ENCODE data around the gene C16orf74.

C16orf74 gene

DNA sequence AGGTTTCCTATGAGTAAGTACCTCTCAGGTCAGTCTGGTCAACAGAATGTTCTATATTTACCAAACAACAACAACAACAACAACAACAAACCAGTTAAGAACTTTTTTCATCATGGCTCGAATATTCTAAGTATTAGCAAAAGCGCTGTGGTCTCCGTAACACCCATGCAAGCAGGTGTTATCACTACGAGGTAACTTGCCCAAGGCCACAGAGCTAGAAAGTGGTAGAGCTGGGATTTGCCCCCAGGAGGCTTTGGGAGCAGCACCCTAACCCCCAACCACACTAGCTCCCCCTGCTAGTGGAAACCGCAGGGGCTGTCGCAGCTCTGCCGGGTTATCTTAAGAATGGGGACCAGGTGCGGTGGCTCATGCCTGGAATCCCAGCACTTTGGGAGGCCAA, 23.9 kb upstream of the C16orf74 start:
- no peak for ATAC-seq

DNA sequence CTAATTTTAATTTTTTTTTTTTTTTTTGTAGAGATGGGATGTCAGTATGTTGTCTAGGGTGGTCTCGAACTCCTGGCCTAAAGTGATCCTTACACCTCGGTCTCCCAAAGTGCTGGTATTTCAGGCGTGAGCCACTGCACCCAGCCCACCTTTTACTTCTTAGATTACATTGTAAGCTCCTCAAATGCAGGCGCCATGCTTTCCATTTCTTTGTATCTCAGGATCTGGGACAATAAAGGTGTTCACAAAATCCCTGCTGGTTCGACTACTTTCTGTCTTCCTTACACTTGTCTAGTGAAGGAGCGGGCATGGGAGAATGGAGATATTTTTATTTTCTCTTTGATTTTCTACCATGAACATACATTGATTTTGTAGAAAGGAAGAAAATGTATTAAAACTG, 23.2 kb upstream of the C16orf74 start:
- no peak for TF ChIP-seq ZC3H10 (CRISPR knock-in tag; IDR thresholded peaks at IDR 0.05)
- TF ChIP-seq RARB (CRISPR knock-in tag; IDR thresholded peaks at IDR 0.05): no peak
- no peak for TF ChIP-seq ESRRG (CRISPR knock-in tag; IDR thresholded peaks at IDR 0.05)
- TF ChIP-seq OSR1 (CRISPR knock-in tag; IDR thresholded peaks at IDR 0.05): no peak
- no peak for TF ChIP-seq ZFP30 (CRISPR knock-in tag; IDR thresholded peaks at IDR 0.05)
- no peak for TF ChIP-seq ZNF70 (CRISPR knock-in tag; IDR thresholded peaks at IDR 0.05)
- TF ChIP-seq ZNF565 (CRISPR knock-in tag; conservative IDR thresholded peaks at IDR 0.05; ENCODE audit: low read depth): no peak
- no peak for TF ChIP-seq ISL1 (CRISPR knock-in tag; IDR thresholded peaks at IDR 0.05)
- TF ChIP-seq, protein P1, sequence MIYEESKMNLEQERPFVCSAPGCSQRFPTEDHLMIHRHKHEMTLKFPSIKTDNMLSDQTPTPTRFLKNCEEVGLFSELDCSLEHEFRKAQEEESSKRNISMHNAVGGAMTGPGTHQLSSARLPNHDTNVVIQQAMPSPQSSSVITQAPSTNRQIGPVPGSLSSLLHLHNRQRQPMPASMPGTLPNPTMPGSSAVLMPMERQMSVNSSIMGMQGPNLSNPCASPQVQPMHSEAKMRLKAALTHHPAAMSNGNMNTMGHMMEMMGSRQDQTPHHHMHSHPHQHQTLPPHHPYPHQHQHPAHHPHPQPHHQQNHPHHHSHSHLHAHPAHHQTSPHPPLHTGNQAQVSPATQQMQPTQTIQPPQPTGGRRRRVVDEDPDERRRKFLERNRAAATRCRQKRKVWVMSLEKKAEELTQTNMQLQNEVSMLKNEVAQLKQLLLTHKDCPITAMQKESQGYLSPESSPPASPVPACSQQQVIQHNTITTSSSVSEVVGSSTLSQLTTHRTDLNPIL (CRISPR knock-in tag; IDR thresholded peaks at IDR 0.05; ENCODE audit: low read depth): no peak
- no peak for TF ChIP-seq PPARA (CRISPR knock-in tag; IDR thresholded peaks at IDR 0.05; ENCODE audit: borderline replicate concordance)
- TF ChIP-seq CSDC2 (CRISPR knock-in tag; IDR thresholded peaks at IDR 0.05): no peak
- no peak for TF ChIP-seq ARNTL (CRISPR knock-in tag; IDR thresholded peaks at IDR 0.05; ENCODE audit: borderline replicate concordance, low read depth)
- ATAC-seq: no peak

More for the DNA sequence above, 23.9 kb upstream of the C16orf74 start:
- TF ChIP-seq ZFP3 (CRISPR knock-in tag; IDR thresholded peaks at IDR 0.05): no peak
- no peak for TF ChIP-seq SNAI2 (CRISPR knock-in tag; IDR thresholded peaks at IDR 0.05)
- no peak for TF ChIP-seq CSRNP3 (CRISPR knock-in tag; IDR thresholded peaks at IDR 0.05)
- TF ChIP-seq BACH2 (CRISPR knock-in tag; IDR thresholded peaks at IDR 0.05; ENCODE audit: borderline replicate concordance): no peak
- TF ChIP-seq GLIS3 (CRISPR knock-in tag; IDR thresholded peaks at IDR 0.05): no peak
- TF ChIP-seq CSDC2 (CRISPR knock-in tag; IDR thresholded peaks at IDR 0.05): no peak
- no peak for TF ChIP-seq ZNF565 (CRISPR knock-in tag; conservative IDR thresholded peaks at IDR 0.05; ENCODE audit: low read depth)
- TF ChIP-seq TCF4 (CRISPR knock-in tag; IDR thresholded peaks at IDR 0.05; ENCODE audit: borderline replicate concordance): no peak
- no peak for TF ChIP-seq ZFP30 (CRISPR knock-in tag; IDR thresholded peaks at IDR 0.05)
- no peak for TF ChIP-seq ESRRG (CRISPR knock-in tag; IDR thresholded peaks at IDR 0.05)
- TF ChIP-seq, protein P2, sequence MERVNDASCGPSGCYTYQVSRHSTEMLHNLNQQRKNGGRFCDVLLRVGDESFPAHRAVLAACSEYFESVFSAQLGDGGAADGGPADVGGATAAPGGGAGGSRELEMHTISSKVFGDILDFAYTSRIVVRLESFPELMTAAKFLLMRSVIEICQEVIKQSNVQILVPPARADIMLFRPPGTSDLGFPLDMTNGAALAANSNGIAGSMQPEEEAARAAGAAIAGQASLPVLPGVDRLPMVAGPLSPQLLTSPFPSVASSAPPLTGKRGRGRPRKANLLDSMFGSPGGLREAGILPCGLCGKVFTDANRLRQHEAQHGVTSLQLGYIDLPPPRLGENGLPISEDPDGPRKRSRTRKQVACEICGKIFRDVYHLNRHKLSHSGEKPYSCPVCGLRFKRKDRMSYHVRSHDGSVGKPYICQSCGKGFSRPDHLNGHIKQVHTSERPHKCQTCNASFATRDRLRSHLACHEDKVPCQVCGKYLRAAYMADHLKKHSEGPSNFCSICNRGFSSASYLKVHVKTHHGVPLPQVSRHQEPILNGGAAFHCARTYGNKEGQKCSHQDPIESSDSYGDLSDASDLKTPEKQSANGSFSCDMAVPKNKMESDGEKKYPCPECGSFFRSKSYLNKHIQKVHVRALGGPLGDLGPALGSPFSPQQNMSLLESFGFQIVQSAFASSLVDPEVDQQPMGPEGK (CRISPR knock-in tag; IDR thresholded peaks at IDR 0.05; ENCODE audit: borderline replicate concordance): no peak
- TF ChIP-seq ZC3H10 (CRISPR knock-in tag; IDR thresholded peaks at IDR 0.05): no peak
- no peak for TF ChIP-seq PPARA (CRISPR knock-in tag; IDR thresholded peaks at IDR 0.05; ENCODE audit: borderline replicate concordance)
- TF ChIP-seq ZNF8 (CRISPR knock-in tag; IDR thresholded peaks at IDR 0.05): no peak
- TF ChIP-seq ARNTL (CRISPR knock-in tag; IDR thresholded peaks at IDR 0.05; ENCODE audit: borderline replicate concordance, low read depth): no peak
- TF ChIP-seq, protein P3, sequence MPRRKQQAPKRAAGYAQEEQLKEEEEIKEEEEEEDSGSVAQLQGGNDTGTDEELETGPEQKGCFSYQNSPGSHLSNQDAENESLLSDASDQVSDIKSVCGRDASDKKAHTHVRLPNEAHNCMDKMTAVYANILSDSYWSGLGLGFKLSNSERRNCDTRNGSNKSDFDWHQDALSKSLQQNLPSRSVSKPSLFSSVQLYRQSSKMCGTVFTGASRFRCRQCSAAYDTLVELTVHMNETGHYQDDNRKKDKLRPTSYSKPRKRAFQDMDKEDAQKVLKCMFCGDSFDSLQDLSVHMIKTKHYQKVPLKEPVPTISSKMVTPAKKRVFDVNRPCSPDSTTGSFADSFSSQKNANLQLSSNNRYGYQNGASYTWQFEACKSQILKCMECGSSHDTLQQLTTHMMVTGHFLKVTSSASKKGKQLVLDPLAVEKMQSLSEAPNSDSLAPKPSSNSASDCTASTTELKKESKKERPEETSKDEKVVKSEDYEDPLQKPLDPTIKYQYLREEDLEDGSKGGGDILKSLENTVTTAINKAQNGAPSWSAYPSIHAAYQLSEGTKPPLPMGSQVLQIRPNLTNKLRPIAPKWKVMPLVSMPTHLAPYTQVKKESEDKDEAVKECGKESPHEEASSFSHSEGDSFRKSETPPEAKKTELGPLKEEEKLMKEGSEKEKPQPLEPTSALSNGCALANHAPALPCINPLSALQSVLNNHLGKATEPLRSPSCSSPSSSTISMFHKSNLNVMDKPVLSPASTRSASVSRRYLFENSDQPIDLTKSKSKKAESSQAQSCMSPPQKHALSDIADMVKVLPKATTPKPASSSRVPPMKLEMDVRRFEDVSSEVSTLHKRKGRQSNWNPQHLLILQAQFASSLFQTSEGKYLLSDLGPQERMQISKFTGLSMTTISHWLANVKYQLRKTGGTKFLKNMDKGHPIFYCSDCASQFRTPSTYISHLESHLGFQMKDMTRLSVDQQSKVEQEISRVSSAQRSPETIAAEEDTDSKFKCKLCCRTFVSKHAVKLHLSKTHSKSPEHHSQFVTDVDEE (CRISPR knock-in tag; IDR thresholded peaks at IDR 0.05): no peak
- no peak for TF ChIP-seq TOX (CRISPR knock-in tag; IDR thresholded peaks at IDR 0.05; ENCODE audit: borderline replicate concordance)
- no peak for TF ChIP-seq ISL1 (CRISPR knock-in tag; IDR thresholded peaks at IDR 0.05)
- TF ChIP-seq, protein P1 (CRISPR knock-in tag; IDR thresholded peaks at IDR 0.05; ENCODE audit: low read depth): no peak

DNA sequence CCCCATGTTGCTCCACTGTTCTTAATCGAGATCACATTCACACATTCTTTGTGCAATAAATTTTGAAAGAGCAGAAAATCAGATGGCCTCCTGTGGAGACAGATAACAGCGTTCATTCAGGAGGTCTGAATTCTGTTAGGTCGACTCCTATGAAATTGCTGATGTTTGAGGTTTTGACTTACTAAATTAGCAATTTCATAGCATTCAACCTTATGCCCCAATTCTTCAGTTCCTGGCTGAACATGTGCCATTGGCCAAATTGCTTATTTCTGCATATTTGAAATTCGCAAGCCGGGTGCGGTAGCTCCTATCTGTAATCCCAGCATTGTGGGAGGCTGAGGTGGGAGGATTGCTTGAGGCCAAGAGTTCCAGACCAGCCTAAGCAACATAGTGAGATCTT, 22.1 kb upstream of the C16orf74 start:
- TF ChIP-seq ZFP30 (CRISPR knock-in tag; IDR thresholded peaks at IDR 0.05) (no peak), SNAI2 (CRISPR knock-in tag; IDR thresholded peaks at IDR 0.05) (no peak), TCF4 (CRISPR knock-in tag; IDR thresholded peaks at IDR 0.05; ENCODE audit: borderline replicate concordance) (no peak), ISL1 (CRISPR knock-in tag; IDR thresholded peaks at IDR 0.05) (no peak), GLIS3 (CRISPR knock-in tag; IDR thresholded peaks at IDR 0.05) (no peak), PPARA (CRISPR knock-in tag; IDR thresholded peaks at IDR 0.05; ENCODE audit: borderline replicate concordance) (no peak), RARB (CRISPR knock-in tag; IDR thresholded peaks at IDR 0.05) (no peak), CSRNP3 (CRISPR knock-in tag; IDR thresholded peaks at IDR 0.05) (no peak), ARNTL (CRISPR knock-in tag; IDR thresholded peaks at IDR 0.05; ENCODE audit: borderline replicate concordance, low read depth) (no peak), ZNF8 (CRISPR knock-in tag; IDR thresholded peaks at IDR 0.05) (no peak)
- TF ChIP-seq, protein P4, sequence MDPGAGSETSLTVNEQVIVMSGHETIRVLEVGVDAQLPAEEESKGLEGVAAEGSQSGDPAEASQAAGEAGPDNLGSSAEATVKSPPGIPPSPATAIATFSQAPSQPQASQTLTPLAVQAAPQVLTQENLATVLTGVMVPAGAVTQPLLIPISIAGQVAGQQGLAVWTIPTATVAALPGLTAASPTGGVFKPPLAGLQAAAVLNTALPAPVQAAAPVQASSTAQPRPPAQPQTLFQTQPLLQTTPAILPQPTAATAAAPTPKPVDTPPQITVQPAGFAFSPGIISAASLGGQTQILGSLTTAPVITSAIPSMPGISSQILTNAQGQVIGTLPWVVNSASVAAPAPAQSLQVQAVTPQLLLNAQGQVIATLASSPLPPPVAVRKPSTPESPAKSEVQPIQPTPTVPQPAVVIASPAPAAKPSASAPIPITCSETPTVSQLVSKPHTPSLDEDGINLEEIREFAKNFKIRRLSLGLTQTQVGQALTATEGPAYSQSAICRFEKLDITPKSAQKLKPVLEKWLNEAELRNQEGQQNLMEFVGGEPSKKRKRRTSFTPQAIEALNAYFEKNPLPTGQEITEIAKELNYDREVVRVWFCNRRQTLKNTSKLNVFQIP (CRISPR knock-in tag; IDR thresholded peaks at IDR 0.05; ENCODE audit: borderline replicate concordance, low read depth): no peak
- no peak for ATAC-seq
